GM18511 (cell line): ENCODE results near the gene GRAMD1A.
"Not testable (repeated sequence)": the region's sequence is repeated elsewhere in the genome, so short reads cannot be mapped to it uniquely, and the experiment has no call there.

Source experiments
- ATAC-seq: cut with Tn5 transposase; IDR thresholded peaks from one replicate; pipeline ENCODE4 v1.9.1; 2021; ENCODE audit warnings: mild to moderate bottlenecking, moderate library complexity; ENCODE audit not compliant: unreplicated experiment

The GRAMD1A gene

DNA sequence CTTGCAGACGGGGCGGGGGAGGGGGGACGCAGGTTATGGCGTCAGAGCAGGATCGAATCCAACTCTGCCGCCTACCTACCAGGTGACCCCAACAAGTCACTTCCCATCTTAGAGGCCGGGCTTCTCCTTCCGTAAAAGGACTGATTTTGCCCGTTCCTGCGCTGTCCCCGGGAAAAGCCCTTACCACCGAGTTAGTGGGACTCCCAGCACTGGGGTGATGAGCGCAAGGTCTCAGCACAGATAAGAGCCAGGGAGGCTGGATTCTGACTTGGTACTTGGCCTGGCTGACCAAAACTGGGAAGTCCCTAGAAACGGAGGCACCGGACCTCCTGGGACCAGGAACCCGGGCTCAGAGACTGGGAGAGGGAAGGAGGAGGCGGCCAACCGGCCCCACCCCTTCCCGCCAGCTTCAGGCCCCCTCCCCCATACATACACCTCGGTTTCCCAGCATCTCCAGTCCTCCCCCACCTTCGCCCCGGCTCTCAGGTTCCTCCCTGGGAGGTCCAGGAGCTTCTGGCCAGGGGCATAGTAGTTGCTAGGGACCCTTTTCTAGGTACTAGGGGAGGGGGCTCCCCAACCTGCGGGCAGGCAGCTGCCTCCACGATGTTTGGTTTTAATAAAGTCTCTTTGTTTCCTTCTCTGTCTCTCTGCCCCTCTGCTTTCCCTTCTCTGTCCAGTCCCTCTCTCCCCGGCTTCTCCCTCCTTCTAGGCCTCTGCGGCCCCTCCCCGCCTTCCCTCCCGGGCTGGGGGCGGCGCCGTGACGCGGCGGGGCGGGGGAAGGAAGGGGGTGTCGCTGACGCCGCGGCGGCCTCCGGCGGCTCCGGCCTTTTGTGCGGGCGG, at the start of gene GRAMD1A:
GRAMD1A (plus strand) TSS at position 826 of the 840 bp plus-strand sequence. CDS start 156 bp downstream, outside the sequence.
- peak; percentile 68 for ATAC-seq

DNA sequence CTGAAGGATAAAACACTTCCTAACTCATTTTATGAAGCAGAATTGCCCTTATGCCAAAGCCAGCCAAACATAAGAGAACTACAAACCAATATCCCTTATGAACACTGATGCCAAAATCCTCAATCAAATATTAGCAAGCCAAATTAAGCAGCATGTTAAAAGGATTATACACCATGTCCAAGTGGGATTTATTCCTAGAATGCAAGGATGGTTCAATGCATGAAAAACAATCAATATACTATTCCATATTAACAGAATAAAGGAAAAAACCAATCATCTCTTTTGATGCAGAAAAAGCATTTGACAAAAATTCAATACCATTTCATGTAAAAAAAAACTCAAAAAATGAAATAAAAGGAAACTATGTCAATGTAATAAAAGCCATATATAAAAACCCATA, 47.0 kb upstream of the GRAMD1A start:
- ATAC-seq = no peak

DNA sequence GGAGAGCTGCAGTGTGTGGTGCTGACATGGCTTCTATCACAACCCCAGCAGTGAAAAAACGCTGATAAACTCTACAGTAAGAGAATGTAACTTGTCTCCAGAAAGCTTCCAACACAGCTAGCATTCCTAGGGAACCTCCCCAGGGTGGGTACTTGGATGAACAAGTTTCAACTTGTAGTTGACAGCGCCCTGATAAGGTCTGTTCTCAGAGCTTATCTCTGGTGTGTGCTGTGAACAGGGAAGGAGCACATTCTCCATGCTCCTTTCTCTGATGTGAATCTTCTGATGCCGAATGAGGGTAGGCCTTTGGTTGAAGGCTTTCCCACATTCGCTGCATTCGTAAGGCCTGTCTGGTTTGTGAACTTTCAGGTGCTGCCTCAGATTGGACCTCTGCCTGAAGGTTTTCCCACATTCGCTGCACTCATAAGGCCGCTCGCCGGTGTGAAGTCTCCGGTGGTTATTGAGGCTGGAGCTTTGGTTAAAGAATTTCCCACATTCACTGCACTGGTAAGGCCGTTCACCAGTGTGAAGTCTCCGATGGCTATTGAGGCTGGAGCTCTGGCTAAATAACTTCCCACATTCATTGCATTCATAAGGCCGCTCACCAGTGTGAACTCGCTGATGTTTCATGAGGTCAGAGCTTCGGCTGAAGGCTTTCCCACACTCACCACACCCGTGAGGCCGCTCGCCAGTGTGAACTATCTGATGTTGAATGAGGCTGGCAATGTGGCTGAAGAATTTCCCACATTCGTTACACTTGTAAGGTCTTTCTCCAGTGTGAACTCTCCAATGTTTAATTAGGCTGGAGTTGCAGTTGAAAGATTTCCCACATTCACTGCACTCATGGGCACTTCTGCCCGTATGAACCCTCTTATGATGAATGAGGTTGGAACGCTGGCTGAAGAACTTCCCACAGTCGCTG, 42.0 kb upstream of the GRAMD1A start:
- no peak for ATAC-seq

DNA sequence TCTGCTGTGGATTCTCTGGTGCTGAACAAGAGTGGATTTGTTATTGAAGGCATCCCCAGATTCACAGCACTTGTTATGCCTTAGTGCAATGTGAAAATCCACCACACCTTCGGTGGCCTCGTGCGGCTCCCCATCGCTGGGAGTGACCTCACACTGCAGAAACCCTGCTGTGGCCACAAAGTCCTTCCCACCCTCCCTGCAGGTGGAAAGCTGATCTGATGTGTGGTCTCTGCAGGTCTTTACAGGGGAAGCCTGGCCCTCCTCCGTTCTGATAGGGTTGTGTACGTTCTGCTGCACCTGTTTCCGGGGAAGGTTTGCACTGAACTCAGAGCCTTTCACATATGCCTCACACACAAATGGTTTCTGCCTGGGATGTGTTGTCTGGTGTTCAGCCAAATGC, 41.1 kb upstream of the GRAMD1A start:
- ATAC-seq = no peak

DNA sequence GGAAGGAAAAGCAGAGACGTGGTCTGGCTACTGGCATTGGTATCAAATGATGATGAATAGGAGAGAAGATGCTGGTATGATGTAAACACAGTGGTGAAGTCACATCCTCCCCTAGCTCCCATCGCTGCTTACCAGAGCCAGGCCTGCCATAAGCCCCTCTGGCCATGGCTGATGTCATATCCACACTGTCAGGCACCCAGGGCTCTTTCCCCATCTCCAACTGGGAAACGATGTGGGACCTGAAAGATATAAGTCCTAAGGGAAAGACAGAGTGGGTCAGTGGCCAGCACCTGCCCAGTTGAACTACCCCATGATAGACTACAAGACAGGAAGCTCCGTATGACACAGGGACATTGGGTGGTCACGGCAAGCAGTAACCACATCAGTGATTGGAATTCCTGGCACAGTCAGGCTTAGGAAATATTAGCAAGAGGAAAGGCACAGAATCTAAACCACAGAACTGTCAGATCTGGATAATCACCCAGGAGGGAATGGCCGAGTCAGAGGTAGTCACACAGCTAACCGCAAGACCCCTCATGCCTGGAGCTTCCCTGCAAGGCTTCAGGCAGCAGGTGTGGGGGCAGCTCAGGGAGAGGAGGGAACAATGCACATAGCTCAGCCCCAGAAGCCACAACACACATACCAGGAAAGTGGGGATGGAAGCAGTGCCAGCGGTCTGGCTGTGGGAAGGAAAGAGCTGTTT, 39.9 kb upstream of the GRAMD1A start:
- ATAC-seq = no peak

DNA sequence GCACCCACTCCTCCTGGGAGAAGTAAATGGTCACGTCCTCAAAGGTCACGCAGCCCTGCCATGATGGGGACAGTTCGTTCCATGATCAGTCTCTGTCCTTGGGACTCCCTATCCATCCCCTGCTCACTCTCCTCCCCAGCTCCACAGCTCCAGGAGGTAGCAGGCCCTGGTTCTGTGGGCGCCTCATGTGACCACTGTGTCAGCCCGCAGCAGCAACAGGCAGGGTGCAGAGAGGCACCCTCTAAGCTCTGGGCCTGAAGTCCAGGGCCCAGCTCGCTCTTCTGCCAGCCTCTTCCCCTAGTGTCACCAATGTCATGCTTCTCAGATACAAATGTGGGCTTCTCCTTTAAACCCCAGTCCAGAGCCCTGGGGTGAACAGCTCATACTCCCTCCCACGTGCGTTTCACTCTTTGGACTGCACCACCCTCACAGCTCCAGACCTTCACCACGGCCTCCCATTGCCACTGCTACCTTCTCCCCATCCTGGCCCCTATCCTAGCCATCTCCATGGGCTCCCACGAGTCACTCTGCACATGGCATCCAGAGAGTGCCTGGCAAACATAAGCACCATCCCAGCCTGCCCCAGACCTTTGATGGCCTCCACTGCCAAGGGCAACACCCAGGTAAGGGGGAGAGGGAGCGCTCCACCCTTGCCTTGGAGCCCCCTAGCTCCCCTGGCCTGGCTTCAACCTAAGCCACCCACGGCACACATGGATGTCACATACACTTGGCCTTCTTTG, 39.0 kb upstream of the GRAMD1A start:
- no peak for ATAC-seq

DNA sequence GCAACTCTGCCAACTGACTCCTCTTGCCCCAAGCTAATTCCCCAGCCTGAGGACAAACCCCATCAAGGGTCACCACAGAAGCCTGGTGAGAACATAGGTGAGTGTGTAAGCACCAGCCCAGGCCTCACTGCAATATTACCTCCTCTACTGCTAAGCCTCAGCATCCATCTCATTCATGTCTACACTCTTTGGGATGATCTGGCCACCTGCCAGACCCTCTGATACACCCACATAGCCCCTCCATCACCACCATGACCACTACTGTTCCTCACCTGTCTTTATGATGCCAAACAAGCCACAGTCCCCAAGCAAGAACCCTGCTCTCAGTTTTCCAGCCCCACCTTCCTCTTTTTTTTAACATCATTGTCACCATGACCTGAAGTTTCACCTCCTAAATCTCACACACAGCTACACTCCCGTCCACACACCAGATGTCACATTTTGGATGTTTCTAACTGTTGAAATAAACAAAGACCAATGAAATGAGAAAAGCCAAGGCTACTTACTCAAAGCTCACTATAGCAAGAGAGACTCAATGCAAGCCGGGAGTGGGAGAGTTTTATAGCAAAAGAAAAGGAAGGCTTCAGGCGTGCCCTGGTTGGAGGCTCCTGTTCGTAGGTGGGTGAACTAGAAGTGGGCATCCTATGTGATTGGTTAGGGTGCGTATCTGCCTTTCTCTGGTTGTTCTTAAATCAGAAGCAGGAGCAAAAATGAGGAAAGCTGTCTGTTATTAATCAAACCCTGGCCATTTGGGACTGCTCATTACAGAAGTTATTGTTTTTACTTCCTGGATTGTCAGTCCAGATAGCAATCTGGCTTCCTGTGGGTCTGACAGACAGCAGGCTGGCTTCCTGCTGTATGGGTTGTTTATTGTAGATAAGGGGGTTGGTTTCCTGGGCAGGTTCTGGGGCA, 38.1 kb upstream of the GRAMD1A start:
- ATAC-seq = no peak

DNA sequence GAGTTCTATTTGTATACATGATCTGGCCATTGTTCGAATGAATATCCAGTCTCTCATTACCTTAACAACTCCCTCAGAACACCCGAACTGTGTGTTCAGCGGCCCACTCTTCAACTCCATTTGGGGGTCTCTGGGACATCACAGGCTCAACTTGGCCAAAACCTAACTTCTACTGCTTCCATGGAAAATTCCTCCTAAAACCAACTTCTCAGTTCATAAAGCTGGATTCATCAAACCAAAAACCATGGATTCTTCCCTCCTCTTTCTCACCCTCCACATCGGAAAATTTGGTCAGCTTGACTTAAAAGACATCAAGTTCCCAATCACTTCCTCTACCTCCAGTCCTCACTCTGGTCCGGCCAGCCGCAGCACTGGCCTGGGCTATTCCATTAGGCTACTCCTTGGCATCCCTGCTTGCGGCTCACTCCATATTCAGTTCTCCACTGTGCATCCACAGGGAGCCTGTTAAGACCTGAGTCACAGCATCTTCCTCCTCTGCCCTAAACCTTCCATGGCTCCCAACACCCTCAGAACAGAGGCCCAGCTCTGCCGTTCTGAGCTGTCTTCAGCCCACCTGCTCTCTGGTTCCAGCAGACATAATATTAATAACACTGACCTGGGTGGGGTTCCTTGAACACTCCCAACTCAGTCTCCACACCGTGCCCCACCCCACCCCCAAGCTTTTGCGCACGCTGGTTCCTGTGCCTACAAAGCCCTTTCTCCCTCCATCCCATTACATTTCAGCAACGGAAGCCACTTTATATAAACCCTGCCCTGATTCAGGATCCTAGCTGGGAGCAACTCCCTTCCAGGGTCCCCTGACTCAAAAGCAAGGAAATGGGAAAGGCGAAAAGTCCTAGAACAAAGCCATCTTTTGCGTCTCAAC, 37.2 kb upstream of the GRAMD1A start:
- no peak for ATAC-seq

DNA sequence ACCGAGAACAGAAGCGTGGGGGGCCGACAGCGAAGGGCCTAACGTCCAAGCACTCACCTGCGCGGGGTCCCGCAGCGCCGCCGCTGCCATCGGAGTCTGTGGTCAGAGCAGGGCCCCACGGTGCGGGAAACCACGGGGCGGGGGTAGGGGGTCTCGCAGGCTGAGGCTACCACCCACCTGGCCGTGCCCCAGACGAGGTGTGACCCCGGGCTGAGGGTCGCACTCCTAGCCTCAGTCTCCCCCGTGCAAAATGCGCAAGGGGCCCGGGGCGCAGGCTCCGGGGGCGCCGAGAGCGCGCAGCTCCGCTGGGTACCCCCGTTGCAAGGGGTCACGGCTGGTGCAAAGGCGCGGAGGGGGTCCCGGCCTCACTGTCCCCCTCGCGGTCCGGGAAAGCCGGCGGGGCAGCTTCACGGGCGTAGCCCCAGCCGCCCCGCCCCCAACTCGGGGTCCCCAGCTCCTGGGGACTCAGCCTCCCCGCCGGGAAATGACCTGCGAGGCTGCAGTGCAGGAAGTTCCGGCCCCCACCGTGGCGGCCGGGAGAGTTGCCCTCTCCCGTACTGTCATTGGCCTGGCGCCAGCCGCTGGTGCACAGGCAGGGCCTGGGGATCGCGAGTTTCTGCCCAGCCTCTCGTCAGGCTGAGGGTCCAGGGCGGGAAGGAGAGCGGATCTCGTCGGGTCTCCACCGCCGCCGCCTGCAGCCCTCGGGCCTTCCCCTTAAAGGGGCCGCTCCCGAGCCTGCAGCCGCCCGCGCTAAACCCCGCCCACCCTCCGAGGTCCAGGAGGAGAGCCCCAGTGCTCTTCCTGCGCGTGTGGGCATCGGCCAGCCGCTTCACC, 36.3 kb upstream of the GRAMD1A start, which contains the start of gene ZNF792:
ZNF792 (minus strand) TSS at position 657 of the 834 bp plus-strand sequence; CDS start at position 90, 567 bp downstream.
- peak; percentile 83 for ATAC-seq

DNA sequence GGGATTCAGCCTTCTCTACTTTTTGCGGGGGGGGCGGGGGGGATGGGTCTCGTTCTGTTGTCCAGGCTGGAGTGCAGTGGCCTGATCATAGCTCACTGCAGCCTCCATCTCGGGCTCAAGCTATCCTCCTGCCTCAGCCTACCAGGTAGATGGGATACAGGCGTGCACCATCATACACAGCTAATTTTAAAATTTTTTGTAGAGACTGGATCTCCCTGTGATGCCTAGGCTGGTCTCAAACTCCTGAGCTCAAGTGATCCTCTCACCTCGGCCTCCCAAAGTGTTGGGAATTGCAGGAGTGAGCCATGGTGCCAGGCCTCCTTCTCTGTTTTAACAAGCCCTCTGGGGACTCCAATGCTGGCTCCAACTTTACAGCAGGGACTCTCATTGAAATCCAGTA, 35.5 kb upstream of the GRAMD1A start:
- no peak for ATAC-seq

DNA sequence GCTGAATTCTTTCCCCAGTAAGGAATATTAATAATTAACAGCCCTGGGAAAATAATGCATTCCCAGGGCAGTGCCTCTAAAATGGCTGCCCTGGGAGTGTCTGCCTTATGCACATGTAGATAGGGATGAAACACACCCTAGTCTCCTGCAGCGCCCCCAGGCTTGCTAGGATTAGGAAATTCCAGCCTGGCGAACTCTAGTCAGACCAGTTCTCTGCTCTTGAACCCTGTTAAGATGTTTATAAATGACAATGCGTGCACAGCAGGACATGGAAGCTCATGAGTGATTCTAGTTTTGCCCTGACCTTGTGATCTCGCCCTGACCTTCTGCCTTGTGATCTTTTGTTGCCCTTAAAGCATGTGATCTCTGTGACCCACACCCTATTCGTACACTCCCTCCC, 34.6 kb upstream of the GRAMD1A start:
- ATAC-seq = not testable (repeated sequence)

DNA sequence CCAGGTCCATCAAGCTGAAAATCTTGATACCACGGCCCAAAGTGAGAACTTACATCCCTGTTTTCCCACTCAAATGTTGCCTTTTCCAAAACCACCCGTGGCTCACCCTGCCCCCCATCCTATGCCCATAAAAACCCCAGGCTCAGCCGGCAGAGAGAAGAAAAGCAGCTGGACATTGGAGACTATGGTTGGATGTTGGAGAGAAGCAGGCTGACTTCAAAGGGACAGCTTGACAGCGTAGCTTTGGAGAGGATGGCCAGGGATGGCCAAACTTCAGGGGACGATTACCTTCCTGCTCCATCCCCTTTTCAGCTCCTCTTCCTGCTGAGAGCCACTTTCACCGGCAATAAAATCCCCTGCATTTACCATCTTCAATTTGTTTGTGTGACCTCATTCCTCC, 32.6 kb upstream of the GRAMD1A start:
- ATAC-seq = no peak

DNA sequence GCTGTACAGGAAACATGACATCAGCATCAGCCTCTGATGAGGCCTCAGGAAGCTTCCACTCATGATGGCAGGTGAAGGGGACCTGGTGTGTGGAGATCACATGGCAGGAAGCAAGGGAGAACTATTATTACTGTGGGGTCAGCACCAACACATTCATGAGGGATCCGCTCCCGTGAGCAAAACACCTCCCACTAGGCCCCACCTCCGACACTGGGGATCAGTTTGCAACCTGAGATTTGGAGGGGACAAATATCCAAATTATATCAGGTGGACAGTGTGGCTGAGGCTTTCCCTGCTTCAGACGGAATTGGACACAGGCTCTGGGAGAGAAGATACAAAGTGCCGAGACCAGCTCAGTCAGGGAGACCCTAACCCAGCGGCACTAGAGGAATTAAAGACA, 30.4 kb upstream of the GRAMD1A start:
- ATAC-seq = no peak

DNA sequence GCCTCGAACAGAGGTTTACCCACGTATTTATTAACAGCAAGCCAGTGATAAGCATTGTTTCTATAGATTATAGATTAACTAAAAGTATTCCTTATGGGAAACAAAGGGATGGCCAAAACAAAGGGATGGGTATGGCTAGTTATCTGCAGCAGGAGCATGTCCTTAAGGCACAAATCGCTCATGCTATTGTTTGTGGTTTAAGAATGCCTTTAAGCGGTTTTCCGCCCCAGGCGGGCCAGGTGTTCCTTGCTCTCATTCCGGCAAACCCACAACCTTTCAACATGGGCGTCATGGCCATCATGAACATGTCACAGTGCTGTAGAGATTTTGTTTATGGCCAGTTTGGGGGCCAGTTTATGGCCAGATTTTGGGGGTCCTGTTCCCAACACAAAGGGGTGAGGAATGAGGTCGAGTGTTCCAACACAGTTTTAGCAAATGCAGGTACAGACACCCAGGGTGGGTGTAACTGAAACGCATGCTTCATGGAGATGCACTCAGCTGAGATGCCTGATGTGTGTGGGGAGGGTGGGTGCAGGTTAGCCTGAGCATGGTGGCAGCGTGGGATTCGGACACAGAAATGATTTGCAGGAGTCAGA, 29.8 kb upstream of the GRAMD1A start:
- not testable (repeated sequence) for ATAC-seq

DNA sequence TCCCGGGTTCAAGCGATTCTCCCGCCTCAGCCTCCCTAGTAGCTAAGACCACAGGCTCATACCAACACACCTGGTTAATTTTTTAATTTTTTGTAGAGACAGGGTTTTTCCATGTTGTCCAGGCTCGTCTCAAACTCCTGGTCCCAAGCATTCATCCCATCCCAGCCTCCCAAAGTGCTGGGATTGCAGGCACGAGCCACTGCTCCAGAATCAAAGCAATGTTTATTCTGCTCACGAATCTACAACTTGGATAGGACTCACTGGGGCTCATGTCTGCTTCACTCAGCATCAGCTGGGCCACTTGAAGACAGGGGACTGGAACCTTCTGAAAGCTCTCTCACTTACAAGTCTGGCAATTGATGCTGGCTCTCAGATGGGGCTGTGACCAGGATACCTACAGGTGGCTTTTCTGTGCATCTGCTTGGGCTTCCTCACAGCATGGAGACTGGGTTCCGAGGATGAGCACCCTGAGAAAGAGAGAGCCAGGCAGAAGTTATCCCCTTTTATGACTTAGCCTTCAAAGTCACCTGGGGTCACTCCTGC, 27.9 kb upstream of the GRAMD1A start:
- no peak for ATAC-seq

DNA sequence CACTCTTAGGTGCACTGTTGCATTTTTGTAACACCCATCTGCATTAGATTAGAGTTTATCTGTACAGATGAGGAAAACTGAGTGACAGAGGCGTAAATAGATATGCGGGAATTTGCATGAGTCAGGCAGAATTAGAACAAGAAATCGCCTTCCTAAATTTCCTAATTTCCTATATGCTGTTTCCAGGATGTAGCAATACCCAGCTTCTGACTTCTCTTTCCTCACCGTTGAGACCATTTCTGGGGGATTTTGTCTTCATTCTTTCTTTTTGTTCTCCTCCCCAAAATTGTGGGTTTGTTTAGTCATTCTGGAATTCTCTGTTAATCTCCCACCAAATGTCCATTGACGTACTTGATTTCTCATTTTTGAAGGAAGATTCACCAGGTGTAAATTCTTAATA, 25.5 kb upstream of the GRAMD1A start:
- ATAC-seq = no peak

DNA sequence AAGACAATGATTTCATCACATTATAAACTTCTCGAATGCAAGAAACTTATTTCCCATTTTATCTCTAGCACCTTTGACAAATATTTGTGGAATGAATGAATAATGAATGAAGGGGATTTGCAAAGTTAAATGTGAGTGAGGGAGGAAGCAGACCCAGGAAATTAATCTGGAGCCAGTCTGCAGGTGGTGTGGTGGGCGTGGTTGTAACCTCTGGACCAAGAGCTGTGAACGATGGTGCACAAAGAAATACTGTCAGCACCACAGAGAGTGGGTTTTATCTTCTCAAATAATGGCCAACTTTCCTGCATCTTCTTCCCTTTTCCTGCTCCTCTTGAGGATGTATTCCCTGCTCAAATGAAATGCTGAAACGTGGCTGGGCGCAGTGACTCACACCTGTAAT, 25.1 kb upstream of the GRAMD1A start:
- ATAC-seq = no peak
